ENCODE measurements around the gene APBB3.

The APBB3 gene

GRCh38 chr5:140567871-140568270 is 3.5 kb upstream of the APBB3 start:
- no peak for TF ChIP-seq ZC3H10 (CRISPR knock-in tag; IDR thresholded peaks at IDR 0.05)
- TF ChIP-seq SNAI2 (CRISPR knock-in tag; IDR thresholded peaks at IDR 0.05), result no peak
- no peak for TF ChIP-seq CREB5 (CRISPR knock-in tag; IDR thresholded peaks at IDR 0.05; ENCODE audit: low read depth)
- no peak for TF ChIP-seq GLIS3 (CRISPR knock-in tag; IDR thresholded peaks at IDR 0.05)
- no peak for TF ChIP-seq ISL1 (CRISPR knock-in tag; IDR thresholded peaks at IDR 0.05)
- no peak for TF ChIP-seq ZNF70 (CRISPR knock-in tag; IDR thresholded peaks at IDR 0.05)
- no peak for TF ChIP-seq OSR1 (CRISPR knock-in tag; IDR thresholded peaks at IDR 0.05)
- TF ChIP-seq ESRRG (CRISPR knock-in tag; IDR thresholded peaks at IDR 0.05), result no peak
- TF ChIP-seq PPARA (CRISPR knock-in tag; IDR thresholded peaks at IDR 0.05; ENCODE audit: borderline replicate concordance), result no peak
- no peak for TF ChIP-seq ZFP30 (CRISPR knock-in tag; IDR thresholded peaks at IDR 0.05)
- no peak for TF ChIP-seq CSDC2 (CRISPR knock-in tag; IDR thresholded peaks at IDR 0.05)
- no peak for TF ChIP-seq POU6F1 (CRISPR knock-in tag; IDR thresholded peaks at IDR 0.05; ENCODE audit: borderline replicate concordance, low read depth)
- TF ChIP-seq BACH2 (CRISPR knock-in tag; IDR thresholded peaks at IDR 0.05; ENCODE audit: borderline replicate concordance), result no peak
- no peak for TF ChIP-seq TOX (CRISPR knock-in tag; IDR thresholded peaks at IDR 0.05; ENCODE audit: borderline replicate concordance)
- ATAC-seq, result no peak

GRCh38 chr5:140567136-140567818 is 2.9 kb upstream of the APBB3 start:
- no peak for ATAC-seq
- TF ChIP-seq, protein P1, sequence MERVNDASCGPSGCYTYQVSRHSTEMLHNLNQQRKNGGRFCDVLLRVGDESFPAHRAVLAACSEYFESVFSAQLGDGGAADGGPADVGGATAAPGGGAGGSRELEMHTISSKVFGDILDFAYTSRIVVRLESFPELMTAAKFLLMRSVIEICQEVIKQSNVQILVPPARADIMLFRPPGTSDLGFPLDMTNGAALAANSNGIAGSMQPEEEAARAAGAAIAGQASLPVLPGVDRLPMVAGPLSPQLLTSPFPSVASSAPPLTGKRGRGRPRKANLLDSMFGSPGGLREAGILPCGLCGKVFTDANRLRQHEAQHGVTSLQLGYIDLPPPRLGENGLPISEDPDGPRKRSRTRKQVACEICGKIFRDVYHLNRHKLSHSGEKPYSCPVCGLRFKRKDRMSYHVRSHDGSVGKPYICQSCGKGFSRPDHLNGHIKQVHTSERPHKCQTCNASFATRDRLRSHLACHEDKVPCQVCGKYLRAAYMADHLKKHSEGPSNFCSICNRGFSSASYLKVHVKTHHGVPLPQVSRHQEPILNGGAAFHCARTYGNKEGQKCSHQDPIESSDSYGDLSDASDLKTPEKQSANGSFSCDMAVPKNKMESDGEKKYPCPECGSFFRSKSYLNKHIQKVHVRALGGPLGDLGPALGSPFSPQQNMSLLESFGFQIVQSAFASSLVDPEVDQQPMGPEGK (CRISPR knock-in tag; IDR thresholded peaks at IDR 0.05; ENCODE audit: borderline replicate concordance), result no peak
- TF ChIP-seq ESRRG (CRISPR knock-in tag; IDR thresholded peaks at IDR 0.05) (no peak), TOX (CRISPR knock-in tag; IDR thresholded peaks at IDR 0.05; ENCODE audit: borderline replicate concordance) (no peak), ZNF8 (CRISPR knock-in tag; IDR thresholded peaks at IDR 0.05) (no peak), ARNTL (CRISPR knock-in tag; IDR thresholded peaks at IDR 0.05; ENCODE audit: borderline replicate concordance, low read depth) (no peak), ZNF70 (CRISPR knock-in tag; IDR thresholded peaks at IDR 0.05) (no peak), TCF4 (CRISPR knock-in tag; IDR thresholded peaks at IDR 0.05; ENCODE audit: borderline replicate concordance) (no peak)
- TF ChIP-seq, protein P2, sequence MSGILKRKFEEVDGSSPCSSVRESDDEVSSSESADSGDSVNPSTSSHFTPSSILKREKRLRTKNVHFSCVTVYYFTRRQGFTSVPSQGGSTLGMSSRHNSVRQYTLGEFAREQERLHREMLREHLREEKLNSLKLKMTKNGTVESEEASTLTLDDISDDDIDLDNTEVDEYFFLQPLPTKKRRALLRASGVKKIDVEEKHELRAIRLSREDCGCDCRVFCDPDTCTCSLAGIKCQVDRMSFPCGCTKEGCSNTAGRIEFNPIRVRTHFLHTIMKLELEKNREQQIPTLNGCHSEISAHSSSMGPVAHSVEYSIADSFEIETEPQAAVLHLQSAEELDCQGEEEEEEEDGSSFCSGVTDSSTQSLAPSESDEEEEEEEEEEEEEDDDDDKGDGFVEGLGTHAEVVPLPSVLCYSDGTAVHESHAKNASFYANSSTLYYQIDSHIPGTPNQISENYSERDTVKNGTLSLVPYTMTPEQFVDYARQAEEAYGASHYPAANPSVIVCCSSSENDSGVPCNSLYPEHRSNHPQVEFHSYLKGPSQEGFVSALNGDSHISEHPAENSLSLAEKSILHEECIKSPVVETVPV (CRISPR knock-in tag; IDR thresholded peaks at IDR 0.05), result no peak

DNA sequence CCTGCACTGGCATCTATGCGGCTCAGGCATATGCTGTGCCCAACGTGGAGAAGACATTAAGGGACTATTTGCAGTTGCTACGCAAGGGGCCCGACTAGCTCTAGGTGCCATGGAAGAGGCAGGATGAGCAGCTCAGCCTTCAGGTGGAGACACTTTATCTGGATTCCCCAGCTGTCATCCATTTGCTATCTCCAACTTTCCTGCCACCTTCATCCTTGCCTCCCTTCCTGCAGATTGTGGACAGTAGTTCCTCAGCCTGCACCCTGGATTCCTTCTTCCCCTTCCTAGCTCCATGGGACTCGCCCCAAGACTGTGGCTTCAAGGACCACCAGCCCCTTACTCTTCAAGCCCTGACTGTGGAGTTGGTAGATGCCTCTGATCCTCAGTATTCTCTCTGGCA is 2.3 kb upstream of the APBB3 start:
- no peak for ATAC-seq
- TF ChIP-seq ZC3H10 (CRISPR knock-in tag; IDR thresholded peaks at IDR 0.05) (no peak), ZFP30 (CRISPR knock-in tag; IDR thresholded peaks at IDR 0.05) (no peak), CSDC2 (CRISPR knock-in tag; IDR thresholded peaks at IDR 0.05) (no peak)

- no peak for TF ChIP-seq ZFP3 (CRISPR knock-in tag; IDR thresholded peaks at IDR 0.05)
- no peak for TF ChIP-seq CREB5 (CRISPR knock-in tag; IDR thresholded peaks at IDR 0.05; ENCODE audit: low read depth)
- no peak for TF ChIP-seq BACH2 (CRISPR knock-in tag; IDR thresholded peaks at IDR 0.05; ENCODE audit: borderline replicate concordance)
- no peak for TF ChIP-seq PPARA (CRISPR knock-in tag; IDR thresholded peaks at IDR 0.05; ENCODE audit: borderline replicate concordance)
- TF ChIP-seq ARNTL (CRISPR knock-in tag; IDR thresholded peaks at IDR 0.05; ENCODE audit: borderline replicate concordance, low read depth), result no peak
- no peak for TF ChIP-seq RARB (CRISPR knock-in tag; IDR thresholded peaks at IDR 0.05)
- no peak for TF ChIP-seq SNAI2 (CRISPR knock-in tag; IDR thresholded peaks at IDR 0.05)
- TF ChIP-seq OSR1 (CRISPR knock-in tag; IDR thresholded peaks at IDR 0.05), result no peak
- no peak for TF ChIP-seq TCF4 (CRISPR knock-in tag; IDR thresholded peaks at IDR 0.05; ENCODE audit: borderline replicate concordance)
- no peak for TF ChIP-seq ZC3H10 (CRISPR knock-in tag; IDR thresholded peaks at IDR 0.05)
- TF ChIP-seq, protein P1 (CRISPR knock-in tag; IDR thresholded peaks at IDR 0.05; ENCODE audit: borderline replicate concordance), result no peak
- ATAC-seq, result no peak
Observed at GRCh38 chr5:140565780-140566095, 1.3 kb upstream of the APBB3 start.

Measured in SK-N-SH treated with all-trans-retinoic acid at 6 μM for 48 hours (cell line).